ENCODE data around the gene SH3TC1. TPM values are rescaled to one million over a fixed set of nuclear protein-coding genes. Genes with fewer than 3 reads are reported as not detected.

The SH3TC1 gene
- total and polyA plus RNA-seq, 10 of the 15 experiments (the other 5 are each of a cell fraction or from before 2014, with no cell fraction given), result 0.19 to 47.0 (median 18.4) TPM

DNA sequence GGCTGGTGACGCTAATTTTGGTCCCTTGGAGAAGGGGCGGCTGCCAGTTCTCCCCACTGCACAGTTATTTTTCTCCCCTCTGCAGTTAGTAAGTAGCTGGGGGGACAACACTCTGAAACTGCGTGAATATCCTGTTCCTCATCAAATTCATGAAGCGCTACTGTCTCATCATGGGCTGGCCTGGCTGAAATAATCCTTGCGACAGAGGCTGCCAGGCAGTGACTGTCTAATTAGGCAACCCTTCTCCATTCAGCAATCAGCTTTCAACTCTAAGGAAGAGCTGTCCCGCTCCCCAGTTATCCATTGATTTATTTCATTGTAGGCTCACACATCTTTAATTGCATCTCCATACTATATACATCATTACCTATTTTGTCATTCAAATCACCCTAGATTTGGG is 8.2 kb downstream of the SH3TC1 start:
- intact Hi-C loops (cut with micrococcal nuclease; ENCODE audit: unreplicated experiment), result no loop called here
- ChIA-PET CTCF (interaction anchor here (0.7 to 1.2 kb wide), 3 partner anchors 13 to 35 kb away, joined by 3 to 4 read pairs (median 3); no protein-coding TSS in a partner anchor), SMC1A (ENCODE audit: uncharacterized antibody, unreplicated experiment) (no interaction called here), POLR2A (no interaction called here), RAD21 (ENCODE audit: unreplicated experiment) (interaction anchor here (0.7 kb wide), 1 partner anchor 430 kb away, joined by 3 read pairs; no protein-coding TSS in a partner anchor)
- H3K36me3 ChIP-seq (ENCODE audit: control insufficient read depth in 2 of 2, insufficient read depth in 2 of 2, low read length in 1 of 2), result peaks cover 7 to 8% of the 10 kb centered on the region in 2 experiments; a peak in 3 of 4 replicates
- peak; percentile 38 for FAIRE-seq
- TF ChIP-seq SUPT20H (IDR thresholded peaks at IDR 0.05; ENCODE audit: borderline replicate concordance, control insufficient read depth, low read depth, low read length) (no peak), STAT3 (IDR thresholded peaks at IDR 0.05; ENCODE audit: low read depth, low read length) (no peak), SREBF1 (IDR thresholded peaks at IDR 0.05; ENCODE audit: low read length) (no peak), MTA2 (IDR thresholded peaks at IDR 0.05; ENCODE audit: low read depth) (no peak)
- TF ChIP-seq, protein P1, sequence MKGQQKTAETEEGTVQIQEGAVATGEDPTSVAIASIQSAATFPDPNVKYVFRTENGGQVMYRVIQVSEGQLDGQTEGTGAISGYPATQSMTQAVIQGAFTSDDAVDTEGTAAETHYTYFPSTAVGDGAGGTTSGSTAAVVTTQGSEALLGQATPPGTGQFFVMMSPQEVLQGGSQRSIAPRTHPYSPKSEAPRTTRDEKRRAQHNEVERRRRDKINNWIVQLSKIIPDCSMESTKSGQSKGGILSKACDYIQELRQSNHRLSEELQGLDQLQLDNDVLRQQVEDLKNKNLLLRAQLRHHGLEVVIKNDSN (IDR thresholded peaks at IDR 0.05; ENCODE audit: borderline replicate concordance, extremely low read length, insufficient read depth, low read depth, low read length), result no peak
- peaks cover 28% of the 10 kb centered on the region for H3K79me2 ChIP-seq (ENCODE audit: control insufficient read depth, insufficient read depth, low read length)
- H2AFZ ChIP-seq (ENCODE audit: control insufficient read depth, low read depth, low read length), result no peak overlapping the region
- no peaks in the 10 kb centered on the region for H3K9me3 ChIP-seq (replicated peaks; ENCODE audit: control insufficient read depth, insufficient read depth, low read length)
- no peak overlapping the region for H3K4me2 ChIP-seq (ENCODE audit: control insufficient read depth, insufficient read depth)
- in situ Hi-C loops (cut with MboI), result no loop called here
- H3K4me1 ChIP-seq (ENCODE audit: control insufficient read depth, insufficient read depth, low read length), result peaks cover 34% of the 10 kb centered on the region
- no peak overlapping the region for H3K27ac ChIP-seq (ENCODE audit: control insufficient read depth, insufficient read depth)
- DNase-seq (ENCODE audit: low read depth, low spot score), result no peak
- no peak overlapping the region for H3K9ac ChIP-seq (ENCODE audit: control insufficient read depth, insufficient read depth, low read length)
- H3K4me3 ChIP-seq, result no peak overlapping the region
- WGBS (ENCODE audit: insufficient coverage, insufficient replicate concordance, low lambda C conversion rate, missing lambda C conversion rate), result 97% methylated on average over 6 of the region's 6 CpGs
- no peaks in the 10 kb centered on the region for H3K27me3 ChIP-seq (replicated peaks in 1 of 2; ENCODE audit: control insufficient read depth in 2 of 2, insufficient read depth in 2 of 2, low read length in 1 of 2)
- ATAC-seq, result no peak
- BruUV-seq (replicated peaks), result no TSS peak
- no peaks in the 10 kb centered on the region for H4K20me1 ChIP-seq (ENCODE audit: control insufficient read depth, insufficient read depth)

DNA sequence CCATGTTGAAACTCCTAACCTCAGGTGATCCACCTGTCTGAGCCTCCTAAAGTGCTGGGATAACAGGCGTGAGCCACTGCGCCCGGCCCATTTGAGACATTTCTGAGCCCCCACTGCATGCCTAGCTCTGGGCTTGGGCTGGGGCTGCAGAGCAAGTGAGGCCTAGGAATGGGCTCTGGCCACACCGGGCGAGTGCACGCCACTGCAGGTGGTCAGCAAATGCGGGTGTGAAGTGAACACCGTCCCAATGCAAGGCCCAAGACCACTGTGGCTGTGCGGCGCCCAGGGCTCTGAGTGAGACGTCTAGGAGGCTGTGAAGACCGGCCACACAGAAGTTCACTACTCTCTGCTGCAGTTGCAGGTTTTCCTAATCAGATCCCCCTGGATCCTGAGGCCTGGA is 9.5 kb downstream of the SH3TC1 start:
- in situ Hi-C loops (cut with MboI) (no loop called here), intact Hi-C loops (cut with micrococcal nuclease; ENCODE audit: unreplicated experiment) (no loop called here)
- Histone ChIP-seq H3K9ac (ENCODE audit: control insufficient read depth, insufficient read depth, low read length) (no peak overlapping the region), H3K27ac (ENCODE audit: control insufficient read depth, insufficient read depth) (no peak overlapping the region), H2AFZ (ENCODE audit: control insufficient read depth, low read depth, low read length) (no peak overlapping the region), H3K4me1 (ENCODE audit: control insufficient read depth, insufficient read depth, low read length) (peaks cover 22% of the 10 kb centered on the region), H3K79me2 (ENCODE audit: control insufficient read depth, insufficient read depth, low read length) (peaks cover 15% of the 10 kb centered on the region), H4K20me1 (ENCODE audit: control insufficient read depth, insufficient read depth) (no peaks in the 10 kb centered on the region), H3K4me3 (no peak overlapping the region), H3K36me3 (ENCODE audit: control insufficient read depth in 2 of 2, insufficient read depth in 2 of 2, low read length in 1 of 2) (peaks cover 7 to 8% of the 10 kb centered on the region in 2 experiments; a peak in 3 of 4 replicates), H3K9me3 (replicated peaks; ENCODE audit: control insufficient read depth, insufficient read depth, low read length) (no peaks in the 10 kb centered on the region), H3K27me3 (replicated peaks in 1 of 2; ENCODE audit: control insufficient read depth in 2 of 2, insufficient read depth in 2 of 2, low read length in 1 of 2) (no peaks in the 10 kb centered on the region), H3K4me2 (ENCODE audit: control insufficient read depth, insufficient read depth) (no peak overlapping the region)
- CTCF ChIA-PET, result interaction anchor here (1.1 to 1.2 kb wide), 2 partner anchors 32 to 36 kb away, joined by 3 to 4 read pairs; no protein-coding TSS in a partner anchor
- ATAC-seq (no peak), DNase-seq (ENCODE audit: low read depth, low spot score) (no peak), FAIRE-seq (no peak)
- RAD21 ChIA-PET (ENCODE audit: unreplicated experiment), result no interaction called here
- POLR2A ChIA-PET, result no interaction called here
- SMC1A ChIA-PET (ENCODE audit: uncharacterized antibody, unreplicated experiment), result interaction anchor here (1.4 kb wide), 1 partner anchor 194 kb away, joined by 3 read pairs; no protein-coding TSS in a partner anchor
- WGBS (ENCODE audit: insufficient coverage, insufficient replicate concordance, low lambda C conversion rate, missing lambda C conversion rate), result 91% methylated on average over 12 of the region's 12 CpGs
- BruUV-seq (replicated peaks), result no TSS peak
- TF ChIP-seq MYB (IDR thresholded peaks at IDR 0.05; ENCODE audit: borderline replicate concordance, low read depth, low read length) (no peak), SMAD1 (IDR thresholded peaks at IDR 0.05; ENCODE audit: low read depth, partially characterized antibody) (no peak), ESRRA (IDR thresholded peaks at IDR 0.05; ENCODE audit: low read length) (no peak), STAT3 (IDR thresholded peaks at IDR 0.05; ENCODE audit: low read depth, low read length) (no peak), JUND (IDR thresholded peaks at IDR 0.05; ENCODE audit: low read depth, low read length) (no peak), STAT1 (conservative IDR thresholded peaks at IDR 0.05) (no peak), KLF5 (IDR thresholded peaks at IDR 0.05; ENCODE audit: partially characterized antibody) (no peak), ZNF622 (IDR thresholded peaks at IDR 0.05) (no peak), ETV6 (conservative IDR thresholded peaks at IDR 0.05 in 1 of 2, IDR thresholded peaks at IDR 0.05 in 1 of 2; ENCODE audit: borderline replicate concordance in 1 of 2, low read depth in 1 of 2) (no peak), BRCA1 (IDR thresholded peaks at IDR 0.05; ENCODE audit: low read depth, low read length) (no peak), ZSCAN29 (IDR thresholded peaks at IDR 0.05) (no peak), ATF7 (IDR thresholded peaks at IDR 0.05; ENCODE audit: low read depth) (no peak)
- TF ChIP-seq, protein P2, sequence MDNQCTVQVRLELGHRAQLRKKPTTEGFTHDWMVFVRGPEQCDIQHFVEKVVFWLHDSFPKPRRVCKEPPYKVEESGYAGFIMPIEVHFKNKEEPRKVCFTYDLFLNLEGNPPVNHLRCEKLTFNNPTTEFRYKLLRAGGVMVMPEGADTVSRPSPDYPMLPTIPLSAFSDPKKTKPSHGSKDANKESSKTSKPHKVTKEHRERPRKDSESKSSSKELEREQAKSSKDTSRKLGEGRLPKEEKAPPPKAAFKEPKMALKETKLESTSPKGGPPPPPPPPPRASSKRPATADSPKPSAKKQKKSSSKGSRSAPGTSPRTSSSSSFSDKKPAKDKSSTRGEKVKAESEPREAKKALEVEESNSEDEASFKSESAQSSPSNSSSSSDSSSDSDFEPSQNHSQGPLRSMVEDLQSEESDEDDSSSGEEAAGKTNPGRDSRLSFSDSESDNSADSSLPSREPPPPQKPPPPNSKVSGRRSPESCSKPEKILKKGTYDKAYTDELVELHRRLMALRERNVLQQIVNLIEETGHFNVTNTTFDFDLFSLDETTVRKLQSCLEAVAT (IDR thresholded peaks at IDR 0.05), result no peak

Data from GM12878 (cell line).